ENCODE results near the gene LBX1.

The LBX1 gene

GRCh38 chr10:101225846-101226421 lies 3.3 kb downstream of the LBX1 start:
- peak overlapping the region; percentile 77 to 80 (median 80) for H3K4me3 Mint-ChIP-seq
- no peak for TF ChIP-seq CTCF (IDR thresholded peaks at IDR 0.05; ENCODE audit: unreplicated experiment in 3 of 3)
- peaks cover 95% of the 10 kb centered on the region for H3K27me3 Mint-ChIP-seq (ENCODE audit: low read depth)
- H3K36me3 Mint-ChIP-seq (ENCODE audit: low read depth): no peaks in the 10 kb centered on the region
- H3K9me3 Mint-ChIP-seq: no peaks in the 10 kb centered on the region
- peaks cover 40% of the 10 kb centered on the region for H3K4me1 Mint-ChIP-seq
- H3K27ac Mint-ChIP-seq: peak overlapping the region in 2 of 3 experiments; percentile 29 to 82

- Mint-ChIP-seq H3K27me3 (ENCODE audit: low read depth) (peaks cover 95% of the 10 kb centered on the region), H3K9me3 (no peaks in the 10 kb centered on the region), H3K36me3 (ENCODE audit: low read depth) (no peaks in the 10 kb centered on the region), H3K4me1 (peaks cover 33% of the 10 kb centered on the region), H3K27ac (peak overlapping the region in 1 of 3 experiments; percentile 88), H3K4me3 (peak overlapping the region; percentile 77 to 80 (median 80))
- TF ChIP-seq CTCF (IDR thresholded peaks at IDR 0.05; ENCODE audit: unreplicated experiment in 3 of 3): no peak
Observed at GRCh38 chr10:101224910-101225823, 4.1 kb downstream of the LBX1 start.

GRCh38 chr10:101224060-101224909 lies 5.0 kb downstream of the LBX1 start:
- no peak for TF ChIP-seq CTCF (IDR thresholded peaks at IDR 0.05; ENCODE audit: unreplicated experiment in 3 of 3)
- Mint-ChIP-seq H3K27ac (peak overlapping the region in 2 of 3 experiments; percentile 57 to 78), H3K36me3 (ENCODE audit: low read depth) (no peaks in the 10 kb centered on the region), H3K27me3 (ENCODE audit: low read depth) (peaks cover 95% of the 10 kb centered on the region), H3K4me3 (peak overlapping the region; percentile 24 to 48 (median 46)), H3K9me3 (no peaks in the 10 kb centered on the region), H3K4me1 (peaks cover 31% of the 10 kb centered on the region)

- no peak for TF ChIP-seq CTCF (IDR thresholded peaks at IDR 0.05; ENCODE audit: unreplicated experiment in 3 of 3)
- peaks cover 31% of the 10 kb centered on the region for H3K4me1 Mint-ChIP-seq
- peaks cover 97% of the 10 kb centered on the region for H3K27me3 Mint-ChIP-seq (ENCODE audit: low read depth)
- H3K4me3 Mint-ChIP-seq: peak overlapping the region; percentile 34 to 48 (median 46)
- H3K36me3 Mint-ChIP-seq (ENCODE audit: low read depth): no peaks in the 10 kb centered on the region
- H3K9me3 Mint-ChIP-seq: no peaks in the 10 kb centered on the region
- peak overlapping the region in 2 of 3 experiments; percentile 57 to 78 for H3K27ac Mint-ChIP-seq
Observed at GRCh38 chr10:101223274-101224059, 5.8 kb downstream of the LBX1 start.

- Mint-ChIP-seq H3K36me3 (ENCODE audit: low read depth) (no peaks in the 10 kb centered on the region), H3K4me3 (peak overlapping the region; percentile 34 to 46 (median 43)), H3K4me1 (peaks cover 30% of the 10 kb centered on the region), H3K27ac (no peak overlapping the region), H3K27me3 (ENCODE audit: low read depth) (peaks cover 97% of the 10 kb centered on the region), H3K9me3 (no peaks in the 10 kb centered on the region)
- no peak for TF ChIP-seq CTCF (IDR thresholded peaks at IDR 0.05; ENCODE audit: unreplicated experiment in 3 of 3)
Observed at GRCh38 chr10:101222683-101223273, 6.5 kb downstream of the LBX1 start.

Data from nephron (organoid).